B cell (primary cell): ENCODE measurements around the gene LCE1E. TPM values are rescaled to one million over a fixed set of nuclear protein-coding genes. Genes with fewer than 3 reads are reported as not detected.

Experiments used
- ATAC-seq: fragments of 200-7000 bp; cut with Tn5 transposase; one replicate; pipeline ENCODE4 v1.10.0; 2021; ENCODE audit warnings: low read depth, mild to moderate bottlenecking, moderate number of reproducible peaks, moderate library complexity
- CTCF ChIA-PET: fragments of 350-600 bp; sonication (Branson Sonifier 250); formaldehyde crosslinking; loops from one replicate; lab custom pipeline; 2021; ENCODE audit warnings: antibody characterized with exemption, inconsistent platforms; lab: Charles Lee
- POLR2A ChIA-PET: fragments of 350-600 bp; sonication (Branson Sonifier 250); formaldehyde crosslinking; loops from one replicate; lab custom pipeline; 2021; ENCODE audit warnings: antibody characterized with exemption; lab: Charles Lee
- DNase-seq: peaks from one replicate; pipeline ENCODE4 v3.0.0; 2013
- H2AFZ ChIP-seq: 2 replicates; pipeline ENCODE4 v1.6.1; 2012; ENCODE audit warnings: mild to moderate bottlenecking, low read depth, low read length; ENCODE audit not compliant: insufficient read depth, poor library complexity, severe bottlenecking
- H3K27ac ChIP-seq, 2 donors: 1 replicate in 1 of 2; 2 replicates in 1 of 2; pipeline ENCODE4 v1.5.1; 2012 to 2013; ENCODE audit warnings: low read length in 2 of 2, mild to moderate bottlenecking in 2 of 2, moderate library complexity in 1 of 2
- H3K27me3 ChIP-seq, 4 experiments: fragments of 200-600 bp in 1 of 4; sonication (generic) in 1 of 4; replicated peaks in 1 of 4; 1 replicate in 2 of 4; 2 replicates in 2 of 4; pipeline versions ENCODE4 v1.6.1 to v1.7.0; 2013 to 2016; ENCODE audit warnings: low read length in 3 of 4, mild to moderate bottlenecking in 2 of 4, mixed read lengths in 1 of 4, moderate library complexity in 1 of 4; ENCODE audit not compliant: insufficient read depth in 4 of 4, control insufficient read depth in 3 of 4; ENCODE audit errors: control extremely low read depth in 1 of 4
- H3K36me3 ChIP-seq, 2 experiments: replicated peaks in 1 of 2; 1 replicate in 1 of 2; 2 replicates in 1 of 2; pipeline versions ENCODE4 v1.6.1 to v1.7.1; 2013; ENCODE audit warnings: low read length in 1 of 2; ENCODE audit not compliant: insufficient read depth in 2 of 2, control insufficient read depth in 1 of 2; ENCODE audit errors: control extremely low read depth in 1 of 2, extremely low read depth in 1 of 2
- H3K4me1 ChIP-seq, 2 donors: fragments of 200-600 bp in 1 of 2; sonication (generic) in 1 of 2; 1 replicate in 1 of 2; 2 replicates in 1 of 2; pipeline versions ENCODE4 v1.5.1 to v1.6.1; 2013 to 2017; ENCODE audit warnings: low read length in 2 of 2; ENCODE audit not compliant: control insufficient read depth in 2 of 2, insufficient read depth in 2 of 2
- H3K4me2 ChIP-seq: replicated peaks from 2 replicates; pipeline ENCODE3; 2012; ENCODE audit warnings: mild to moderate bottlenecking, low read depth, low read length; ENCODE audit not compliant: poor library complexity, severe bottlenecking
- H3K4me3 ChIP-seq, 5 experiments: fragments of 200-600 bp in 1 of 5; sonication (generic) in 1 of 5; 1 replicate in 3 of 5; 2 replicates in 2 of 5; pipeline versions ENCODE4 v1.5.1 to v1.7.0; 2011 to 2016; ENCODE audit warnings: low read length in 4 of 5, mild to moderate bottlenecking in 4 of 5, low read depth in 2 of 5, control low read depth in 1 of 5, moderate library complexity in 1 of 5; ENCODE audit not compliant: insufficient read depth in 1 of 5; ENCODE audit errors: control extremely low read depth in 1 of 5, extremely low read depth in 1 of 5
- H3K79me2 ChIP-seq: fragments of 200-600 bp; sonication (generic); one replicate; pipeline ENCODE4 v1.6.0; 2016; ENCODE audit warnings: low read length; ENCODE audit not compliant: control insufficient read depth, insufficient read depth
- H3K9ac ChIP-seq: fragments of 200-600 bp; sonication (generic); 2 replicates; pipeline ENCODE4 v1.6.1; 2017; ENCODE audit warnings: mild to moderate bottlenecking, low read length, moderate library complexity
- H3K9me3 ChIP-seq, 3 donors: one replicate each; pipeline versions ENCODE4 v1.6.1 to v1.7.1; 2013; ENCODE audit warnings: low read length in 2 of 3; ENCODE audit not compliant: control insufficient read depth in 2 of 3, insufficient read depth in 1 of 3; ENCODE audit errors: control extremely low read depth in 1 of 3
- H4K20me1 ChIP-seq: 2 replicates; pipeline ENCODE4 v1.6.0; 2012; ENCODE audit warnings: mild to moderate bottlenecking, low read length; ENCODE audit not compliant: insufficient read depth, control insufficient read depth, poor library complexity, severe bottlenecking
- H3K27ac Mint-ChIP-seq: one replicate; pipeline ENCODE4 v1.8.0; 2021; ENCODE audit warnings: mixed read lengths
- H3K27me3 Mint-ChIP-seq: one replicate; pipeline ENCODE4 v1.8.0; 2021; ENCODE audit warnings: mixed read lengths
- H3K4me1 Mint-ChIP-seq: one replicate; pipeline ENCODE4 v1.8.0; 2021; ENCODE audit warnings: mixed read lengths
- H3K4me3 Mint-ChIP-seq: one replicate; pipeline ENCODE4 v1.8.0; 2021; ENCODE audit warnings: mixed read lengths
- H3K9me3 Mint-ChIP-seq: one replicate; pipeline ENCODE4 v1.8.0; 2022; ENCODE audit warnings: mixed read lengths; ENCODE audit not compliant: insufficient read depth
- CTCF ChIP-seq: fragments of 200-600 bp; IDR thresholded peaks from one replicate; pipeline ENCODE4 v1.8.0; 2022; ENCODE audit warnings: antibody characterized with exemption, mild to moderate bottlenecking
- EZH2 ChIP-seq: IDR thresholded peaks from 2 replicates; pipeline ENCODE4 v1.6.1; 2012; ENCODE audit warnings: borderline replicate concordance, low read depth, mild to moderate bottlenecking, moderate library complexity, low read length; ENCODE audit not compliant: insufficient read depth, poor library complexity, severe bottlenecking
- WGBS: methylation state at CpG from one replicate; pipeline ENCODE4 v1.1.5; 2013; ENCODE audit warnings: missing lambda C conversion rate; ENCODE audit not compliant: insufficient coverage; 5-methylcytosine and 5-hydroxymethylcytosine counted together
- intact Hi-C: fragments of 100-400 bp; cut with micrococcal nuclease; formaldehyde crosslinking; loops from one replicate; pipeline ENCODE4 v1.10.0; 2022
- polyA plus RNA-seq: library from polyadenylated mRNA; depleted of rRNA; stranded (reverse); fragments of >200 nt; gene quantifications from 2 replicates; pipeline ENCODE4 v1.2.3, GENCODE V29; 2012
- total RNA-seq, 2 donors: library from RNA; stranded (reverse); fragments of 120-200 nt in 1 of 2; gene quantifications; 1 replicate in 1 of 2; 2 replicates in 1 of 2; pipeline versions ENCODE4 v1.2.3 to v1.2.4, GENCODE V29; 2013 to 2022

LCE1E gene
- total and polyA plus RNA-seq, 2 donors (not counting 1 experiment from before 2014, with no cell fraction given) = not detected

- intact Hi-C loops = no loop called here
- Histone ChIP-seq H3K36me3 (no peaks in the 10 kb centered on the region), H4K20me1 (no peaks in the 10 kb centered on the region), H3K4me2 (no peak overlapping the region), H3K79me2 (no peaks in the 10 kb centered on the region), H3K9me3 (peaks cover 0 to 6% (median 0%) of the 10 kb centered on the region in 3 donors), H3K4me1 (no peaks in the 10 kb centered on the region), H3K4me3 (no peak overlapping the region), H3K27me3 (no peaks in the 10 kb centered on the region), H2AFZ (no peak overlapping the region), H3K27ac (no peak overlapping the region), H3K9ac (no peak overlapping the region)
- ChIA-PET POLR2A (no interaction called here), CTCF (no interaction called here)
- Mint-ChIP-seq H3K9me3 (no peaks in the 10 kb centered on the region), H3K27ac (no peak overlapping the region), H3K27me3 (peaks cover 25% of the 10 kb centered on the region), H3K4me1 (no peaks in the 10 kb centered on the region), H3K4me3 (no peak overlapping the region)
- TF ChIP-seq CTCF = no peak
- no peak for TF ChIP-seq EZH2
- DNase-seq (no peak), ATAC-seq (no peak)
- WGBS = no CpG with 5 or more reads among the region's 2 CpGs
These were observed 29.2 kb upstream of the LCE1E start for GRCh38 chr1:152756872-152757271.

GRCh38 chr1:152757747-152758146 is 28.3 kb upstream of the LCE1E start, which contains the start of gene KPRP:
Gene KPRP (plus strand): TSS chr1:152758025. CDS start chr1:152759589, 1,564 bp downstream.
- Histone ChIP-seq H3K9me3 (peaks cover 0 to 6% (median 0%) of the 10 kb centered on the region in 3 donors), H2AFZ (no peak within 1 kb of the TSS), H3K4me3 (no peak within 1 kb of the TSS), H3K79me2 (no peaks in the 10 kb centered on the region), H3K27ac (no peak within 1 kb of the TSS), H3K27me3 (no peaks in the 10 kb centered on the region), H3K4me2 (no peak within 1 kb of the TSS), H4K20me1 (no peaks in the 10 kb centered on the region), H3K36me3 (no peaks in the 10 kb centered on the region), H3K4me1 (no peaks in the 10 kb centered on the region), H3K9ac (no peak within 1 kb of the TSS)
- Mint-ChIP-seq H3K4me1 (no peaks in the 10 kb centered on the region), H3K4me3 (no peak within 1 kb of the TSS), H3K27ac (no peak within 1 kb of the TSS), H3K9me3 (no peaks in the 10 kb centered on the region), H3K27me3 (peaks cover 18% of the 10 kb centered on the region)
- intact Hi-C loops = no loop called here
- POLR2A ChIA-PET = no interaction called here
- ATAC-seq (no peak), DNase-seq (no peak)
- CTCF ChIA-PET = no interaction called here
- WGBS = 81% methylated on average over 3 of the region's 6 CpGs
- TF ChIP-seq EZH2 (no peak), CTCF (no peak)
